IMR-90 (cell line): ENCODE measurements around the gene CDC7. TPM values are rescaled to one million over a fixed set of nuclear protein-coding genes. Genes with fewer than 3 reads are reported as not detected.

Experiments
- ATAC-seq: fragments of 200-7000 bp; cut with Tn5 transposase; 2 replicates; pipeline ENCODE4 v1.9.1; 2020; ENCODE audit warnings: low read depth, mild to moderate bottlenecking, moderate library complexity
- BruUV-seq: library from RNA; stranded (reverse); fragments of 400-500 nt; replicated peaks from 2 replicates; lab custom pipeline; 2021; lab: Mats Ljungman, UMichigan
- CTCF ChIA-PET: fragments of 300-600 bp; formaldehyde crosslinking; extraction: SDS; loops from one replicate; lab custom pipeline; 2021; ENCODE audit warnings: antibody characterized with exemption; lab: Yijun Ruan, JAX
- POLR2A ChIA-PET: fragments of 300-600 bp; sonication (Branson Sonifier 250); formaldehyde crosslinking; loops from one replicate; lab custom pipeline; 2022; ENCODE audit warnings: antibody characterized with exemption; ENCODE audit not compliant: unreplicated experiment; lab: Charles Lee
- DNase-seq: peaks from one replicate; pipeline ENCODE4 v3.0.0; 2013
- H2AFZ ChIP-seq: replicated peaks from 2 replicates; pipeline ENCODE3; 2013; ENCODE audit warnings: low read length, mild to moderate bottlenecking; ENCODE audit not compliant: poor library complexity
- H2AK5ac ChIP-seq: 2 replicates; pipeline ENCODE4 v1.6.1; 2013; ENCODE audit warnings: low read depth, low read length, inconsistent platforms
- H2AK9ac ChIP-seq: replicated peaks from 2 replicates; pipeline ENCODE3; 2013; ENCODE audit warnings: mild to moderate bottlenecking, low read depth, low read length, moderate library complexity; ENCODE audit not compliant: poor library complexity
- H2BK120ac ChIP-seq: 2 replicates; pipeline ENCODE4 v1.6.1; 2013; ENCODE audit warnings: low read depth, low read length, inconsistent platforms
- H2BK15ac ChIP-seq: 3 replicates; pipeline ENCODE4 v1.6.1; 2013; ENCODE audit warnings: low read depth, low read length, inconsistent platforms
- H2BK20ac ChIP-seq: 2 replicates; pipeline ENCODE4 v1.6.1; 2013; ENCODE audit warnings: low read depth, mild to moderate bottlenecking, inconsistent platforms, low read length, moderate library complexity
- H2BK5ac ChIP-seq: 2 replicates; pipeline ENCODE4 v1.6.1; 2013; ENCODE audit warnings: mild to moderate bottlenecking, low read depth, low read length, inconsistent platforms; ENCODE audit not compliant: poor library complexity, severe bottlenecking
- H3K14ac ChIP-seq: replicated peaks from 2 replicates; pipeline ENCODE4 v1.6.1; 2013; ENCODE audit warnings: low read depth, low read length, inconsistent platforms
- H3K18ac ChIP-seq: 2 replicates; pipeline ENCODE4 v1.6.1; 2013; ENCODE audit warnings: low read depth, low read length, control low read depth
- H3K23ac ChIP-seq: 2 replicates; pipeline ENCODE4 v1.6.1; 2013; ENCODE audit warnings: low read depth, low read length, inconsistent platforms
- H3K27ac ChIP-seq: 2 replicates; pipeline ENCODE4 v1.5.1; 2013; ENCODE audit warnings: mild to moderate bottlenecking, control low read depth, low read length; ENCODE audit not compliant: insufficient read depth
- H3K27me3 ChIP-seq: 2 replicates; pipeline ENCODE4 v1.6.1; 2013; ENCODE audit warnings: low read length; ENCODE audit not compliant: control insufficient read depth, insufficient read depth
- H3K36me3 ChIP-seq: 2 replicates; pipeline ENCODE4 v1.6.1; 2013; ENCODE audit warnings: low read length, mixed read lengths; ENCODE audit not compliant: control insufficient read depth, insufficient read depth
- H3K4ac ChIP-seq: 2 replicates; pipeline ENCODE4 v1.6.1; 2013; ENCODE audit warnings: low read depth, low read length, inconsistent platforms
- H3K4me1 ChIP-seq: 2 replicates; pipeline ENCODE4 v1.6.1; 2013; ENCODE audit warnings: low read length, mixed read lengths; ENCODE audit not compliant: control insufficient read depth, insufficient read depth
- H3K4me2 ChIP-seq: 2 replicates; pipeline ENCODE4 v1.6.1; 2013; ENCODE audit warnings: low read depth, mild to moderate bottlenecking, control low read depth, low read length, moderate library complexity
- H3K4me3 ChIP-seq: 2 replicates; pipeline ENCODE4 v1.5.1; 2013; ENCODE audit warnings: low read depth, mild to moderate bottlenecking, control low read depth, low read length, moderate library complexity; ENCODE audit not compliant: insufficient read depth
- H3K56ac ChIP-seq: 2 replicates; pipeline ENCODE4 v1.6.1; 2013; ENCODE audit warnings: low read length, inconsistent platforms; ENCODE audit not compliant: insufficient read depth; ENCODE audit errors: extremely low read depth
- H3K79me1 ChIP-seq, 2 experiments: 2 replicates each; pipeline ENCODE4 v1.6.1; 2013; ENCODE audit warnings: low read length in 2 of 2, inconsistent platforms in 1 of 2, low read depth in 1 of 2
- H3K9ac ChIP-seq: 2 replicates; pipeline ENCODE4 v1.6.1; 2013; ENCODE audit warnings: low read depth, low read length, control low read depth
- H3K9me1 ChIP-seq: 2 replicates; pipeline ENCODE4 v1.6.1; 2013; ENCODE audit warnings: low read length, inconsistent platforms; ENCODE audit not compliant: insufficient read depth
- H3K9me3 ChIP-seq: 2 replicates; pipeline ENCODE4 v1.6.1; 2013; ENCODE audit warnings: low read length; ENCODE audit not compliant: control insufficient read depth, insufficient read depth
- H4K20me1 ChIP-seq: 2 replicates; pipeline ENCODE4 v1.6.1; 2013; ENCODE audit warnings: low read length, inconsistent platforms; ENCODE audit not compliant: insufficient read depth
- H4K5ac ChIP-seq: 2 replicates; pipeline ENCODE4 v1.6.1; 2013; ENCODE audit warnings: mild to moderate bottlenecking, low read depth, low read length, control low read depth
- H4K8ac ChIP-seq, 2 experiments: 2 replicates each; pipeline ENCODE4 v1.6.1; 2013; ENCODE audit warnings: low read depth in 2 of 2, low read length in 2 of 2, control low read depth in 1 of 2, inconsistent platforms in 1 of 2
- H4K91ac ChIP-seq: 2 replicates; pipeline ENCODE4 v1.6.1; 2013; ENCODE audit warnings: low read depth, low read length, inconsistent platforms; ENCODE audit not compliant: insufficient read depth
- CEBPB ChIP-seq: IDR thresholded peaks from 2 replicates; pipeline ENCODE4 v1.6.1; 2012; ENCODE audit warnings: low read depth, low read length, improper control_type of control experiment
- CHD1 ChIP-seq: IDR thresholded peaks from 2 replicates; pipeline ENCODE4 v1.6.1; 2012; ENCODE audit warnings: low read depth, low read length, improper control_type of control experiment
- CTCF ChIP-seq: conservative IDR thresholded peaks from 2 replicates; pipeline ENCODE4 v1.5.1; 2012; ENCODE audit warnings: mild to moderate bottlenecking, low read depth, low read length, improper control_type of control experiment
- FOS ChIP-seq: fragments of 150-350 bp; IDR thresholded peaks from 2 replicates; pipeline ENCODE4 v1.6.1; 2016; ENCODE audit warnings: low read depth, low read length
- NFE2L2 ChIP-seq: fragments of 150-350 bp; IDR thresholded peaks from 2 replicates; pipeline ENCODE4 v1.6.1; 2016; ENCODE audit warnings: low read depth, mild to moderate bottlenecking, low read length
- POLR2A ChIP-seq: IDR thresholded peaks from 2 replicates; pipeline ENCODE4 v1.6.1; 2012; ENCODE audit warnings: mild to moderate bottlenecking, low read depth, low read length
- RAD21 ChIP-seq: IDR thresholded peaks from 2 replicates; pipeline ENCODE4 v1.6.1; 2012; ENCODE audit warnings: low read length, improper control_type of control experiment
- RCOR1 ChIP-seq: IDR thresholded peaks from 2 replicates; pipeline ENCODE4 v1.6.1; 2012; ENCODE audit warnings: mild to moderate bottlenecking, low read length, improper control_type of control experiment; ENCODE audit not compliant: insufficient replicate concordance
- SMC3 ChIP-seq: fragments of 150-350 bp; IDR thresholded peaks from 2 replicates; pipeline ENCODE4 v1.6.1; 2016; ENCODE audit warnings: low read depth, mild to moderate bottlenecking, antibody characterized with exemption, low read length, moderate library complexity
- USF2 ChIP-seq: fragments of 150-350 bp; IDR thresholded peaks from 2 replicates; pipeline ENCODE4 v1.6.1; 2017; ENCODE audit warnings: mild to moderate bottlenecking, antibody characterized with exemption, low read length, low read depth
- WGBS, 2 experiments: methylation state at CpG; one replicate each; pipeline versions ENCODE4 v1.1.5 to v1.1.7; 2013; ENCODE audit warnings: missing lambda C conversion rate in 2 of 2; ENCODE audit not compliant: insufficient read length in 1 of 2; ENCODE audit errors: extremely low coverage in 2 of 2; 5-methylcytosine and 5-hydroxymethylcytosine counted together
- dilution Hi-C: fragments of 300-500 bp; cut with HindIII; formaldehyde crosslinking; loops from one replicate; pipeline ENCODE4 v1.14.3; 2018; ENCODE audit warnings: low sequenced_read_pairs; ENCODE audit not compliant: unreplicated experiment
- in situ Hi-C: fragments of 300-500 bp; cut with MboI; formaldehyde crosslinking; loops from 3 replicates; pipeline ENCODE4 v1.14.3; 2019; ENCODE audit warnings: low sequenced_read_pairs, inconsistent platforms, mixed read lengths
- intact Hi-C: fragments of 100-400 bp; cut with micrococcal nuclease; formaldehyde crosslinking; loops from 2 replicates; pipeline ENCODE4 v1.10.0; 2022
- polyA plus RNA-seq, 3 experiments: library from polyadenylated mRNA; depleted of rRNA; stranded (reverse); fragments of >200 nt; gene quantifications; 2 replicates each; pipeline ENCODE4 v1.2.3, GENCODE V29; 2012; ENCODE audit warnings: low replicate concordance in 1 of 3
- total RNA-seq: library from RNA; depleted of rRNA; stranded (reverse); fragments of >200 nt; gene quantifications from 2 replicates; pipeline ENCODE4 v1.2.3, GENCODE V29; 2012

Gene CDC7
- total and polyA plus RNA-seq, 2 of the 4 experiments (the other 2 are of a cell fraction) = 4.3 to 4.7 TPM

GRCh38 chr1:91572044-91572443, 71.4 kb downstream of the CDC7 start:
- no peak overlapping the region for H3K4me3 ChIP-seq

More at GRCh38 chr1:91572044-91572443, 71.4 kb downstream of the CDC7 start:
- Histone ChIP-seq H3K14ac (no peak overlapping the region), H3K4ac (peak overlapping the region; percentile 26; the same call in 1 of the 2 replicates), H3K36me3 (no peaks in the 10 kb centered on the region), H3K56ac (no peak overlapping the region), H2AFZ (peak overlapping the region; percentile 34), H2BK5ac (no peak overlapping the region), H3K4me1 (peaks cover 22% of the 10 kb centered on the region), H3K9me1 (peaks cover 15% of the 10 kb centered on the region), H3K27ac (no peak overlapping the region), H3K23ac (no peak overlapping the region), H2BK20ac (peak overlapping the region; percentile 46; the same call in 1 of the 2 replicates), H4K91ac (peak overlapping the region; percentile 33; the same call in 1 of the 2 replicates), H4K20me1 (no peaks in the 10 kb centered on the region; the same call in 1 of the 2 replicates), H3K4me2 (no peak overlapping the region), H2AK9ac (peak overlapping the region; percentile 73), H3K18ac (peak overlapping the region; percentile 37; the same call in 1 of the 2 replicates), H2BK15ac (peak overlapping the region; percentile 95; the same call in 2 of the 3 replicates), H3K9ac (no peak overlapping the region), H2AK5ac (peak overlapping the region; percentile 31), H2BK120ac (peak overlapping the region; percentile 57; the same call in 1 of the 2 replicates), H4K5ac (peak overlapping the region; percentile 19; the same call in 1 of the 2 replicates), H4K8ac (no peak overlapping the region), H3K27me3 (no peaks in the 10 kb centered on the region), H3K9me3 (no peaks in the 10 kb centered on the region), H3K79me1 (no peaks in the 10 kb centered on the region)
- WGBS, 2 experiments = 100% methylated on average over 1 of the region's 10 CpGs; no CpG with 5 or more reads in 1 of the 2 experiments
- DNase-seq (no peak), ATAC-seq (no peak)
- POLR2A ChIA-PET = no interaction called here
- no TSS peak for BruUV-seq
- intact Hi-C loops (no loop called here), dilution Hi-C loops (no loop called here), in situ Hi-C loops (no loop called here)
- CTCF ChIA-PET = no interaction called here
- TF ChIP-seq CEBPB = no peak
- TF ChIP-seq NFE2L2 = no peak
- TF ChIP-seq USF2 = no peak
- no peak for TF ChIP-seq FOS
- no peak for TF ChIP-seq POLR2A
- no peak for TF ChIP-seq RCOR1
- TF ChIP-seq CHD1 = no peak
- no peak for TF ChIP-seq SMC3
- no peak for TF ChIP-seq CTCF
- no peak for TF ChIP-seq RAD21
